Fibroblast of the aortic adventitia (primary cell): Measurements from ENCODE around the gene HES6. TPM values are rescaled to one million over a fixed set of nuclear protein-coding genes. Genes with fewer than 3 reads are reported as not detected.
A peak's percentile ranks its signal among the peaks of the same experiment; 100 is the strongest.

Experiments
- DNase-seq: peaks from one replicate; pipeline ENCODE4 v3.0.0-alpha.2; 2010; ENCODE audit warnings: low read depth
- H3K4me3 ChIP-seq: 2 replicates; pipeline ENCODE4 v1.5.1; 2011; ENCODE audit warnings: low read depth, mild to moderate bottlenecking, control low read depth, low read length, moderate library complexity
- total RNA-seq: library from RNA; depleted of rRNA; stranded (reverse); fragments of >200 nt; gene quantifications from 2 replicates; pipeline ENCODE4 v1.2.3, GENCODE V29; 2012; ENCODE audit warnings: low replicate concordance
- TF ChIP-seq, protein P1 (sequence below): IDR thresholded peaks from 2 replicates; pipeline ENCODE4 v1.5.1; 2011; ENCODE audit warnings: mild to moderate bottlenecking, low read length, control low read depth, inconsistent platforms; ENCODE audit not compliant: insufficient read depth

The HES6 gene
- total RNA-seq, 1 donor, result 1.6 TPM

DNA sequence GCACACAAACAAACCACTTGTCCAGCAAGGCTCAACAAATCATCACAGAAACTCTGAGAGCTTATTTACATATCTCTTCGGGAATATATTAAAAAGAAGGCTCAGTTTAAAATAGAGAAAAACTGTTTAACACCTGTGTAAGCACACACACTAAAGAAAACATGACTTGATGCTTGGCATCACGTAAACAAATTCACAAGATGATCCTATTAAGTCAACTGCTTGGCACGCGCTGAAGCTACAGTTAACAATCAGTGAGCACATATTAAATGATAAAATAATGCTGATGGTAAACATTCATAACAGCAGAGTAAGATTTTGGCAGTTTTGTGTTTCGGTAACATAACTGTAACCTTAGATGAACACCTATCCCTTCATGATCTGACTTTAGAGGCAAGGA lies 4.3 kb upstream of the HES6 start:
- TF ChIP-seq, protein P1, sequence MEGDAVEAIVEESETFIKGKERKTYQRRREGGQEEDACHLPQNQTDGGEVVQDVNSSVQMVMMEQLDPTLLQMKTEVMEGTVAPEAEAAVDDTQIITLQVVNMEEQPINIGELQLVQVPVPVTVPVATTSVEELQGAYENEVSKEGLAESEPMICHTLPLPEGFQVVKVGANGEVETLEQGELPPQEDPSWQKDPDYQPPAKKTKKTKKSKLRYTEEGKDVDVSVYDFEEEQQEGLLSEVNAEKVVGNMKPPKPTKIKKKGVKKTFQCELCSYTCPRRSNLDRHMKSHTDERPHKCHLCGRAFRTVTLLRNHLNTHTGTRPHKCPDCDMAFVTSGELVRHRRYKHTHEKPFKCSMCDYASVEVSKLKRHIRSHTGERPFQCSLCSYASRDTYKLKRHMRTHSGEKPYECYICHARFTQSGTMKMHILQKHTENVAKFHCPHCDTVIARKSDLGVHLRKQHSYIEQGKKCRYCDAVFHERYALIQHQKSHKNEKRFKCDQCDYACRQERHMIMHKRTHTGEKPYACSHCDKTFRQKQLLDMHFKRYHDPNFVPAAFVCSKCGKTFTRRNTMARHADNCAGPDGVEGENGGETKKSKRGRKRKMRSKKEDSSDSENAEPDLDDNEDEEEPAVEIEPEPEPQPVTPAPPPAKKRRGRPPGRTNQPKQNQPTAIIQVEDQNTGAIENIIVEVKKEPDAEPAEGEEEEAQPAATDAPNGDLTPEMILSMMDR, result no peak

GRCh38 chr2:238243496-238244076 lies 3.7 kb upstream of the HES6 start:
- H3K4me3 ChIP-seq, result no peak overlapping the region
- DNase-seq, result no peak
- TF ChIP-seq, protein P1, result no peak

More for the DNA sequence above, 4.3 kb upstream of the HES6 start:
- no peak overlapping the region for H3K4me3 ChIP-seq
- no peak for DNase-seq

DNA sequence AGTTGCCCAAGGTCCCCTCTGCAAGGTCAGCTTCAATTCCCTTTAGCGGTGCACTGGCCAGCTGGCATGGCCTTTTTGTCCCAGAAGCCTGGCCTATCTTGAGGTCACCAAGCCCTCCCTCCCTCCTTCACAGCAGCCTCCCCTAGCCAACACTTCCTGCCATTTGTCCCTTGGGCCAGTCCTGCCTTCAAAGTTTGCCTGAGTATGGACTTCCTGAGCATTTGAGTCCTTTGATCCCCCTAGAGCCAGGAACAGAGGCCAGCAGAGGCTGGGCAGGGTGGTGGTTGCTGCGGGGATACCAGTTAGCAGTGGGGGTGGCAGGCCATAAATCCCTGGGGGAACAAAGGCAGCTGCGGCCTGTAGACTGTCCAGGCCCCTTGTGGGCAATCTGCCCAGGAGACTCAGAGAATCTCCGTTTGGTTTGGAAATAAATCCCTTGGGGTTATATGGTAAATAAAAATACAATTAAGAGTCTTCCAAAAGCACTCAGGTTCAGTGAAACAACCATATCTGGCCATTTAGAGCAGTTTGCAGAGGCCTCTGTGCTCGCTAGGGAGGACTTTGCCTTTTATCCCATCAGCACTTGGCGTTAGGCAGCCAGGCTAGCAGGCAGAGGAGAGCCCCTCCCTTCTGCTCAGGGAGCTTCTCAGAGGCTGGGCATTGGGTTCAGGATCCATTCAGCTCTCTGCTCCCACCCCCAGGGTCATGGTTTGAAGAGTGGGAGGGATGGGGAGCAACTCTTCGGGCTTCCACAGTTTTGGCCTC lies 3.1 kb upstream of the HES6 start:
- H3K4me3 ChIP-seq, result no peak overlapping the region
- TF ChIP-seq, protein P1, result no peak
- DNase-seq, result no peak

GRCh38 chr2:238241970-238242369 lies 2.1 kb upstream of the HES6 start:
- no peak overlapping the region for H3K4me3 ChIP-seq
- TF ChIP-seq, protein P1, result no peak
- DNase-seq, result no peak

GRCh38 chr2:238240757-238241711 lies 1.2 kb upstream of the HES6 start:
- no peak overlapping the region for H3K4me3 ChIP-seq
- TF ChIP-seq, protein P1, result no peak
- DNase-seq, result no peak

- TF ChIP-seq, protein P1, result no peak
- no peak for DNase-seq
- H3K4me3 ChIP-seq, result peak overlapping the region; percentile 68
Measured at GRCh38 chr2:238239543-238239862, 335 bp downstream of the HES6 start.
